Uterus (tissue), 4 donors: ENCODE data around the gene MEGF9. TPM values are rescaled to one million over a fixed set of nuclear protein-coding genes. Genes with fewer than 3 reads are reported as not detected.

Source experiments
- DNase-seq, 2 donors: peaks; one replicate each; pipeline ENCODE4 v3.0.0-alpha.2; 2019 to 2020
- H3K27ac ChIP-seq, 2 donors: fragments of 200-600 bp; sonication (generic); 1 replicate in 1 of 2; 2 replicates in 1 of 2; pipeline ENCODE4 v1.5.1; 2016 to 2018
- H3K27me3 ChIP-seq, 2 donors: fragments of 200-600 bp; sonication (generic); one replicate each; pipeline ENCODE4 v1.5.1; 2018 to 2019; ENCODE audit warnings: control low read depth in 1 of 2
- H3K36me3 ChIP-seq, 2 donors: fragments of 200-600 bp; sonication (generic); one replicate each; pipeline ENCODE4 v1.5.1; 2019; ENCODE audit warnings: control low read depth in 1 of 2
- H3K4me1 ChIP-seq, 2 donors: fragments of 200-600 bp; sonication (generic); one replicate each; pipeline ENCODE4 v1.5.1; 2018 to 2019; ENCODE audit warnings: control low read depth in 1 of 2
- H3K4me3 ChIP-seq, 2 donors: fragments of 200-600 bp; sonication (generic); 1 replicate in 1 of 2; 2 replicates in 1 of 2; pipeline ENCODE4 v1.5.1; 2018 to 2019; ENCODE audit warnings: mild to moderate bottlenecking in 1 of 2
- H3K9me3 ChIP-seq, 2 donors: fragments of 200-600 bp; sonication (generic); one replicate each; pipeline ENCODE4 v1.5.1; 2019; ENCODE audit warnings: control low read depth in 1 of 2
- CTCF ChIP-seq, 4 experiments: fragments of 200-600 bp in 2 of 4; fragments of 450-650 bp in 2 of 4; sonication (generic) in 2 of 4; IDR thresholded peaks; one replicate each; pipeline ENCODE4 v1.5.1; 2016 to 2019; ENCODE audit warnings: antibody characterized with exemption in 4 of 4, mild to moderate bottlenecking in 2 of 4, moderate library complexity in 1 of 4
- POLR2A ChIP-seq, 2 donors: fragments of 450-650 bp; IDR thresholded peaks; one replicate each; pipeline ENCODE4 v1.6.1; 2016; ENCODE audit warnings: antibody characterized with exemption in 2 of 2, mild to moderate bottlenecking in 1 of 2, moderate library complexity in 1 of 2
- intact Hi-C: fragments of 100-400 bp; cut with DNase I; formaldehyde crosslinking; loops from one replicate; pipeline ENCODE4 v1.15.1; 2023; ENCODE audit warnings: low total_unique reads
- total RNA-seq, 4 donors: library from RNA; depleted of rRNA in 3 of 4; stranded (reverse); fragments of >200 nt in 3 of 4; gene quantifications; one replicate each; pipeline versions ENCODE4 v1.1.0 to v1.2.4, GENCODE V29; 2014 to 2023
- donor health status: DM: yes; HTN: yes; CAD: no.

Gene MEGF9
- total RNA-seq, 4 donors from 2014 or later: 6.1 to 16.2 (median 13.1) TPM

GRCh38 chr9:120659209-120659608, 55.1 kb downstream of the MEGF9 start:
- H3K9me3 ChIP-seq: no peaks in the 10 kb centered on the region
- no peak overlapping the region for H3K27ac ChIP-seq
- intact Hi-C loops: no loop called here
- no peaks in the 10 kb centered on the region for H3K4me1 ChIP-seq
- no peaks in the 10 kb centered on the region for H3K36me3 ChIP-seq
- H3K4me3 ChIP-seq: no peak overlapping the region
- H3K27me3 ChIP-seq: no peaks in the 10 kb centered on the region
- DNase-seq: no peak
- TF ChIP-seq POLR2A (IDR thresholded peaks at IDR 0.05) (no peak), CTCF (IDR thresholded peaks at IDR 0.05) (no peak)

GRCh38 chr9:120655005-120655622, 59.2 kb downstream of the MEGF9 start:
- no peaks in the 10 kb centered on the region for H3K36me3 ChIP-seq
- TF ChIP-seq CTCF (IDR thresholded peaks at IDR 0.05): no peak
- no peak for TF ChIP-seq POLR2A (IDR thresholded peaks at IDR 0.05)
- no peaks in the 10 kb centered on the region for H3K9me3 ChIP-seq
- no peak overlapping the region for H3K27ac ChIP-seq
- H3K4me1 ChIP-seq: no peaks in the 10 kb centered on the region
- no peak for DNase-seq
- no peaks in the 10 kb centered on the region for H3K27me3 ChIP-seq
- intact Hi-C loops: no loop called here
- H3K4me3 ChIP-seq: no peak overlapping the region

- Histone ChIP-seq H3K4me1 (no peaks in the 10 kb centered on the region), H3K27me3 (no peaks in the 10 kb centered on the region), H3K27ac (no peak overlapping the region), H3K36me3 (no peaks in the 10 kb centered on the region), H3K9me3 (no peaks in the 10 kb centered on the region), H3K4me3 (no peak overlapping the region)
- DNase-seq: no peak
- TF ChIP-seq CTCF (IDR thresholded peaks at IDR 0.05): no peak
- no peak for TF ChIP-seq POLR2A (IDR thresholded peaks at IDR 0.05)
- intact Hi-C loops: no loop called here
Observed at GRCh38 chr9:120654272-120654671, 60.0 kb downstream of the MEGF9 start.

- Histone ChIP-seq H3K4me1 (no peaks in the 10 kb centered on the region), H3K9me3 (no peaks in the 10 kb centered on the region), H3K27ac (no peak overlapping the region), H3K27me3 (no peaks in the 10 kb centered on the region), H3K4me3 (no peak overlapping the region), H3K36me3 (no peaks in the 10 kb centered on the region)
- TF ChIP-seq POLR2A (IDR thresholded peaks at IDR 0.05): no peak
- no peak for TF ChIP-seq CTCF (IDR thresholded peaks at IDR 0.05)
- no peak for DNase-seq
- intact Hi-C loops: no loop called here
Observed at GRCh38 chr9:120653762-120654161, 60.5 kb downstream of the MEGF9 start.

- no peak for TF ChIP-seq CTCF (IDR thresholded peaks at IDR 0.05)
- TF ChIP-seq POLR2A (IDR thresholded peaks at IDR 0.05): no peak
- no peak for DNase-seq
- Histone ChIP-seq H3K9me3 (no peaks in the 10 kb centered on the region), H3K27ac (no peak overlapping the region), H3K36me3 (no peaks in the 10 kb centered on the region), H3K4me1 (no peaks in the 10 kb centered on the region), H3K27me3 (no peaks in the 10 kb centered on the region), H3K4me3 (no peak overlapping the region)
- intact Hi-C loops: no loop called here
Observed at GRCh38 chr9:120652934-120653333, 61.3 kb downstream of the MEGF9 start.
